ENCODE results near the gene RETSAT.

DNA sequence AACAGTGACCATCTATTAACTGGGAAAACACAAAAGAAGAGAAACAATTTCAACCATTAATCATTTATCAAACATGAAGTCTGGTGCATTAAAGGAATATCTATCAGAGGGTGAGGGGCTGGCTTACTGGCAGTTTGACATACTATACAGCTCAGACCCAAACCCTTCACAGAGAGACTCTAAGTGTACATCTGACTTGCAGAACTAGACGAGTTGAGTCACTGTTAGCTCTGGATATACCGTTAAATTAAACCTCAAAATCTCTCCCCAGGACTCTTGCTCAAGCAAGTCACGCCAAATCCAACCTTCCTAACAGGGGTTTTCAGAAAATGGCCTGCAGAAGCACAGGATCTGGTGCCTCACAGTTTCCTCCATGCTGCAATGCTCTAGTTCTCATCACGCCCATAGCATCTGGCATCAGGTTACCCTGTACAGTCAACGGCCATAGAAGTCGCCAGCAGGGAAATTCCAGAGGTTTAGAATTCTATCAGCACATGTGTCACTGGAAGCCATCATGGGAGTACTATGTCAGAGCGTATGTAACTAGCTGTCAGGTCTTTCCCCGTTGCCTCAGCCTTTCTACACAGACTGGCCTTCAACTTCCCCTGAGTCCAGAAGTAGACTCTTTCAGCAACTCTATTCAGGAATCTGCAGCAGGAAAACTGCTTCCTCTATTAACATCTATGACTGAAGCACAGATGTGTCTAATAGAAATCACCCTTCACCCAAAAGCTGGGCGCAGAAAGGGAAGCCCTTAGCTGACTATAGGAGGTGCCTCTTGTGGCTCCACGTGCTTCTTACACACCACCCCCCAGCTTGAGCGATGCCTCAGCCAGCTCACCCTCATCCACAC lies 35.9 kb downstream of the RETSAT start:
- TF ChIP-seq, protein P1, sequence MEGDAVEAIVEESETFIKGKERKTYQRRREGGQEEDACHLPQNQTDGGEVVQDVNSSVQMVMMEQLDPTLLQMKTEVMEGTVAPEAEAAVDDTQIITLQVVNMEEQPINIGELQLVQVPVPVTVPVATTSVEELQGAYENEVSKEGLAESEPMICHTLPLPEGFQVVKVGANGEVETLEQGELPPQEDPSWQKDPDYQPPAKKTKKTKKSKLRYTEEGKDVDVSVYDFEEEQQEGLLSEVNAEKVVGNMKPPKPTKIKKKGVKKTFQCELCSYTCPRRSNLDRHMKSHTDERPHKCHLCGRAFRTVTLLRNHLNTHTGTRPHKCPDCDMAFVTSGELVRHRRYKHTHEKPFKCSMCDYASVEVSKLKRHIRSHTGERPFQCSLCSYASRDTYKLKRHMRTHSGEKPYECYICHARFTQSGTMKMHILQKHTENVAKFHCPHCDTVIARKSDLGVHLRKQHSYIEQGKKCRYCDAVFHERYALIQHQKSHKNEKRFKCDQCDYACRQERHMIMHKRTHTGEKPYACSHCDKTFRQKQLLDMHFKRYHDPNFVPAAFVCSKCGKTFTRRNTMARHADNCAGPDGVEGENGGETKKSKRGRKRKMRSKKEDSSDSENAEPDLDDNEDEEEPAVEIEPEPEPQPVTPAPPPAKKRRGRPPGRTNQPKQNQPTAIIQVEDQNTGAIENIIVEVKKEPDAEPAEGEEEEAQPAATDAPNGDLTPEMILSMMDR (IDR thresholded peaks at IDR 0.05), result no peak
- TF ChIP-seq EZH2 (IDR thresholded peaks at IDR 0.05; ENCODE audit: borderline replicate concordance, insufficient read depth, low read depth, low read length, poor library complexity, severe bottlenecking), result no peak
